Tibial artery (tissue), 4 donors: Measurements from ENCODE around the gene GSDME.

ENCODE experiments used
- DNase-seq, 2 donors: peaks; one replicate each; pipeline ENCODE4 v3.0.0-alpha.2; 2019
- H3K27ac ChIP-seq, 2 donors: fragments of 200-600 bp; sonication (generic) in 1 of 2; 1 replicate in 1 of 2; 2 replicates in 1 of 2; pipeline ENCODE4 v1.5.1; 2018 to 2019; ENCODE audit warnings: mild to moderate bottlenecking in 1 of 2
- H3K27me3 ChIP-seq, 2 donors: fragments of 200-600 bp; sonication (generic) in 1 of 2; one replicate each; pipeline versions ENCODE4 v1.5.1 to v1.6.0; 2016 to 2019
- H3K36me3 ChIP-seq, 3 donors: fragments of 200-600 bp; sonication (generic) in 2 of 3; one replicate each; pipeline ENCODE4 v1.5.1; 2016 to 2019; ENCODE audit warnings: mild to moderate bottlenecking in 2 of 3
- H3K4me1 ChIP-seq, 4 donors: fragments of 200-600 bp; sonication (generic) in 2 of 4; 1 replicate in 3 of 4; 2 replicates in 1 of 4; pipeline ENCODE4 v1.5.1; 2016 to 2019
- H3K4me3 ChIP-seq, 2 donors: fragments of 200-600 bp; sonication (generic) in 1 of 2; 1 replicate in 1 of 2; 2 replicates in 1 of 2; pipeline ENCODE4 v1.5.1; 2018 to 2019; ENCODE audit warnings: mild to moderate bottlenecking in 2 of 2
- H3K9me3 ChIP-seq, 3 donors: fragments of 200-600 bp; sonication (generic) in 1 of 3; one replicate each; pipeline ENCODE4 v1.5.1; 2016 to 2019
- intact Hi-C: fragments of 100-400 bp; cut with DNase I; formaldehyde crosslinking; loops from one replicate; pipeline ENCODE4 v1.15.0; 2023; ENCODE audit warnings: low total_unique reads
- TF ChIP-seq, protein P1 (sequence below), 2 experiments: fragments of 200-600 bp in 1 of 2; fragments of 450-650 bp in 1 of 2; IDR thresholded peaks; one replicate each; pipeline ENCODE4 v1.5.1; 2017 to 2019; ENCODE audit warnings: antibody characterized with exemption in 2 of 2, mild to moderate bottlenecking in 1 of 2, moderate library complexity in 1 of 2

The GSDME gene

DNA sequence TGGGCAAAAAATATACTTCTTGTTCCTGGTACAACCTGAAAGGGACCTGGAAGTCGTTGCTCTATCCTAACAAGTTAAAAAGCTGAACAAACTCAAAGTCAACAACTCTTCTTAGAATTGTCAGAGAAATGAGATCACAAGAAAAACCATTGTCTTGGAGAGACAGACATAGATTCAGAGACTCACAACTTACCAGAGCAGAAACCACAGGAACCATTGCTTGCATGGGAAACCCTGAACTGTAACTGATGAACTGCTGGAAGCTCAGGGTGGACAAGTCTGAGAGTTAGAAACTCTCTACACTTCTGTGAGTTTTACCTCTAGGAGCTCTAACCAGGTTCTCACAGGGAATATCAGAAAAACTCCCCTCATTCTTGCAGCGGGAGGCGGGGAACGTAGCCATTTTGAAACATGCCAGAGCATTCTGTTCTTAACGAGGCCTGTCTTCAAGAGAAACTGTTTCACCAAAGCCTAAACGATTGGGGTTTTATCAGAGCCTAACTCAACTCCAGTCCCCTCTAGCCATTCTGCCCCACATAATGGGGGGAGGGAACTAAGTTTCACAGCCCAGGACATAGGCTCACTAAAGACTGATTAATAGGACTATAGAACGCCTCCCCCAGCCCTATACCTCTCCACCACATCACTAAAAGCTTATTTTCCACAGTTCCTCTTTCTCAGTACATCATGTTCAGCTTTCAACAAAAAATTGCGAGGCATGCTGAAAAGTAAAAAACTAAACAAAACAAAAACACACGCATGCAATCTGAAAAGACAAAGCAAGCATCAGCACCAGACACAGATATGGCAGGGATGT is 12.0 kb upstream of the GSDME start:
- no peaks in the 10 kb centered on the region for H3K9me3 ChIP-seq
- intact Hi-C loops = no loop called here
- TF ChIP-seq, protein P1, sequence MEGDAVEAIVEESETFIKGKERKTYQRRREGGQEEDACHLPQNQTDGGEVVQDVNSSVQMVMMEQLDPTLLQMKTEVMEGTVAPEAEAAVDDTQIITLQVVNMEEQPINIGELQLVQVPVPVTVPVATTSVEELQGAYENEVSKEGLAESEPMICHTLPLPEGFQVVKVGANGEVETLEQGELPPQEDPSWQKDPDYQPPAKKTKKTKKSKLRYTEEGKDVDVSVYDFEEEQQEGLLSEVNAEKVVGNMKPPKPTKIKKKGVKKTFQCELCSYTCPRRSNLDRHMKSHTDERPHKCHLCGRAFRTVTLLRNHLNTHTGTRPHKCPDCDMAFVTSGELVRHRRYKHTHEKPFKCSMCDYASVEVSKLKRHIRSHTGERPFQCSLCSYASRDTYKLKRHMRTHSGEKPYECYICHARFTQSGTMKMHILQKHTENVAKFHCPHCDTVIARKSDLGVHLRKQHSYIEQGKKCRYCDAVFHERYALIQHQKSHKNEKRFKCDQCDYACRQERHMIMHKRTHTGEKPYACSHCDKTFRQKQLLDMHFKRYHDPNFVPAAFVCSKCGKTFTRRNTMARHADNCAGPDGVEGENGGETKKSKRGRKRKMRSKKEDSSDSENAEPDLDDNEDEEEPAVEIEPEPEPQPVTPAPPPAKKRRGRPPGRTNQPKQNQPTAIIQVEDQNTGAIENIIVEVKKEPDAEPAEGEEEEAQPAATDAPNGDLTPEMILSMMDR (IDR thresholded peaks at IDR 0.05) = no peak
- no peaks in the 10 kb centered on the region for H3K36me3 ChIP-seq
- no peak overlapping the region for H3K4me3 ChIP-seq
- DNase-seq = no peak
- H3K4me1 ChIP-seq = peaks cover 0 to 10% (median 2%) of the 10 kb centered on the region in 4 donors
- H3K27ac ChIP-seq = no peak overlapping the region
- peaks cover 0 to 6% of the 10 kb centered on the region in 2 donors for H3K27me3 ChIP-seq

GRCh38 chr7:24767878-24768569 is 10.8 kb upstream of the GSDME start:
- Histone ChIP-seq H3K4me3 (no peak overlapping the region), H3K27ac (no peak overlapping the region), H3K27me3 (peaks cover 0 to 6% of the 10 kb centered on the region in 2 donors), H3K4me1 (peaks cover 0 to 14% (median 2%) of the 10 kb centered on the region in 4 donors), H3K9me3 (no peaks in the 10 kb centered on the region), H3K36me3 (no peaks in the 10 kb centered on the region)
- TF ChIP-seq, protein P1 (IDR thresholded peaks at IDR 0.05) = no peak
- no peak for DNase-seq
- intact Hi-C loops = no loop called here

GRCh38 chr7:24764972-24765744 is 7.9 kb upstream of the GSDME start:
- TF ChIP-seq, protein P1 (IDR thresholded peaks at IDR 0.05) = no peak
- Histone ChIP-seq H3K27ac (no peak overlapping the region), H3K27me3 (peaks cover 0 to 6% of the 10 kb centered on the region in 2 donors), H3K4me3 (no peak overlapping the region), H3K4me1 (peaks cover 0 to 14% (median 2%) of the 10 kb centered on the region in 4 donors), H3K9me3 (no peaks in the 10 kb centered on the region), H3K36me3 (no peaks in the 10 kb centered on the region)
- intact Hi-C loops = no loop called here
- no peak for DNase-seq

DNA sequence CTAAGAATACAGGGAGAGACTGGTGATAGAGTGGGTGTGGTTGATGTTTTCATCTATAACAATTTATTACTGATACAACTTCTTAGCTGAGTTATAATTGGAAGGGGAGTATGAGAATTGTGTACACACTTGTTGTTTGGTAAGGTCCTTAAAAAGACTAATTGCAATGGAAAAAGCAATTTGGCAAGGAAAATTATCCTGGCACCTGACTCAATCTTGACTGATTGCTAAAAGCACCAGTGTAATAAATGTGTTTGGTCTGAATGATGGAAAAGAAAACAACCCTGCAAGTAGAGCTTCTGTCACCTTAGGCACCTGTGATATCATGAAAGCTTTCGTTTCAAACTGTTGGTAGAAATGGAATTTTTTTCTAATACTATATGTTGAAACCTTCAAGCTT is 6.7 kb upstream of the GSDME start:
- Histone ChIP-seq H3K27ac (no peak overlapping the region), H3K4me3 (no peak overlapping the region), H3K27me3 (peaks cover 0 to 6% of the 10 kb centered on the region in 2 donors), H3K9me3 (no peaks in the 10 kb centered on the region), H3K36me3 (no peaks in the 10 kb centered on the region), H3K4me1 (peaks cover 0 to 5% (median 0%) of the 10 kb centered on the region in 4 donors)
- intact Hi-C loops = no loop called here
- DNase-seq = no peak
- TF ChIP-seq, protein P1 (IDR thresholded peaks at IDR 0.05) = no peak

- no peaks in the 10 kb centered on the region for H3K36me3 ChIP-seq
- H3K4me1 ChIP-seq = peaks cover 0 to 5% (median under 1%) of the 10 kb centered on the region in 4 donors
- peaks cover 0 to 6% of the 10 kb centered on the region in 2 donors for H3K27me3 ChIP-seq
- H3K27ac ChIP-seq = no peak overlapping the region
- no peaks in the 10 kb centered on the region for H3K9me3 ChIP-seq
- TF ChIP-seq, protein P1 (IDR thresholded peaks at IDR 0.05) = no peak
- no peak for DNase-seq
- H3K4me3 ChIP-seq = peak overlapping the region; percentile 2
- intact Hi-C loops = no loop called here
Measured at GRCh38 chr7:24763303-24763901, 6.1 kb upstream of the GSDME start.
